HG02840 (cell line): ENCODE measurements around the gene SH3PXD2A.
"Not testable (repeated sequence)": the region's sequence is repeated elsewhere in the genome, so short reads cannot be mapped to it uniquely, and the experiment has no call there.

Source experiments
- ATAC-seq: cut with Tn5 transposase; IDR thresholded peaks from one replicate; pipeline ENCODE4 v1.9.1; 2021; ENCODE audit warnings: mild to moderate bottlenecking, moderate library complexity, moderate number of reproducible peaks; ENCODE audit not compliant: unreplicated experiment, low FRiP score

The SH3PXD2A gene

DNA sequence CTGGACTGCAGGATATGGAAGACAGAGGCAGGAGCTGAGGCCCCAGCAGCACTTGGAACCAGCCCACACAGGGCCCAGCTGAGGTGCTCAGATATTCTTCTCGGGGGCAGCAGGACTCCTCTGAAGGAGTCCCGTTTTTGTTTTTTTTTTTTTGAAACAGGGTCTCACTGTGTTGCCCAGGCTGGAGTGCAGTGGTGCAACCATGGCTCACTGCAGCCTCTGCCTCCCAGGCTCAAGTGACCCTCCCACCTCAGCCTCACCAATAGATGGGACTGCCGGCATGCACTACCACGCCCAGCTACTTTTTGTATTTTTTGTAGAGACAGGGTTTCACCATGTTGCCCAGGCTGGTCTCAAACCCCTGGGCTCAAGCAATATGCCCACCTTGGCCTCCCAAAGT lies 124.3 kb downstream of the SH3PXD2A start:
- not testable (repeated sequence) for ATAC-seq

DNA sequence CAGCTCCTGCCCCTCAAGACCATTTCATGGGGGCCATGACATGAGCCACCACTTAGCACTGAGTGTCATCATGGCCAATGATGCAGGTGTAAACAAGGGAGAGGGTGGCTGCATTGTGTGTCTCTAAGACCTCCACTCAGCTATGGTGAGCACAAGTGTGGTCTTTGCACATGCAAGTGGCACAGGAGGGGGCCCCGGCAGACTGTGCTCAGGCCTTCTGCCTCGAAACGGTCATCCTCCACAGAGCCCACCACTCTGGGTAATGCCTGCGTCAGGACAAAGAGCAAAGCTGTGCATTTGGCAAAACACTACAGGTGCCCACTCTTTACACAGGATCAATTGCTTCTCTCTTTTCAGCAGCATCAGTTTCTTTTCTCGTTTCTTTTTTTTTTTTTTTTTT lies 125.5 kb downstream of the SH3PXD2A start:
- ATAC-seq, result no peak

DNA sequence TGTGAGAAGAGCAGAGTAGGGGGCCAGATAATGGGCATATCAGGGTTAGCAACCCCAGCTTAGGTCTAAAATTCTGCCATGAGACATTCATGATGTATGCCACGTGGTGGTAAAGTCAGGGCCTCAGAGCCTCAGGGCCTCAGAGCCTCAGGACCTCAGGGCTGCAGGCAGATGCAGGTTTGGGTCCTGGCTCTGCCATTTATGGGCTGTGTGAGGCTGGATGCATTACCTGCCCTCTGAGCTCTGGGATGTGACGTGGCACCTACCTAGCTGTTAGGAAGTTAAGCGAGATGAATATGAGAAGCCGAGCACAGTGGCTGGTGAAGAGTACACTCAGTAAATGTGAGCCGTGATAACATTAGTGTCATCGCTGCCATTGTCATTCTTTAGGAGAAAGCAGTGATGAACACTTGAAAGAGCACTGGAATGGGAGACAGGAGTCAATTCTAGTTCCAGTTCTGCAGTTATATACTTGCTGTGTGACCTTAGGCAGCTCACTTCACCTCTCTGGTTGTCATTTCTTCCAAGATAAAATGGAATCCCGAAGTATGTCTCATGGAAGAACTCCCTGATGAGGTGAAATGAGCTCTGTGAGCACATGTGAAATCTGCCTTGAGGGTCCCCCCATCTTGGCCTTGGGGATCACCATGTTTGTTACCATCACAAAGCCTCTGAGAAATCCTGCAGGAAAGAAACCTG lies 127.2 kb downstream of the SH3PXD2A start:
- ATAC-seq, result no peak

DNA sequence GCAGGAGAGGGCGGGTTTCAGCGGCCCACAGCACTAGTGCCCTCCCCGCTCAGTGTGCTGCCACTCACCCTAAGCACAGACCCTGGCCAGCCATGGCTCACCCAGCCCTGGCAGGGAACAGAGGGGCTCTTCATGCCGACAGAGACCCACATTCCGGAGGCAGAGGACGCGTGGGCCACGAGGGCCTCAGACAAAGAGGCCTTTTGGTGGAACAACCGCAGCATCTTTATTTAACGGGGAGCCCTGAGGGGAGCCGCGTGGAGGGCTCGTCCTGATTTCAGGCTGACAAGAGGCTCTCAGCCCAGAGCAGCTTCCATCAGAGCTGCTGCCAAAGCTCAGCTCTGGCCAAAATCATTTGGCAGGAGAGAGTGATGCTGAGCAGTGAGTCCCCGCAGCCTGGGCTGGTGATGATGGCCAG lies 127.8 kb downstream of the SH3PXD2A start:
- ATAC-seq, result no peak

- no peak for ATAC-seq
Measured at GRCh38 chr10:103726637-103727036, 128.7 kb downstream of the SH3PXD2A start.

DNA sequence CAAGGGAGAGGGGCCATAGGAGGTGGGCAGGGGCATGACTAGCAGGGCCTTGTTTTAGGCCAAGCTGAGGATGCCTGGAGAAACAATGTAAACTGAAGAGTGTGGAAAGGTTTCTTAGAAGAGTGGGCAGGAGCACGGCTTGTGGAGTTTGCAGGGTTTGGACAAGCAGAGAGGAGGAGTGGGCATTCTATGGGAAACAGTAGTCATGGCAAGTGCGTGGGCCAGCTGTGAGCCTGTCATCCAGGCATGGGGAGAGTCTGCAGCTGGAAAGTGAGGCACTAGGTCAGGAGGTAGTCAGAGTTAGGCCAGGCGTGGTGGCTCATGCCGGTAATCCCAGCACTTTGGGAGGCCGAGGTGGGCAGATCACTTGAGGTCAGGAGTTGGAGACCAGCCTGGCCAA lies 130.1 kb downstream of the SH3PXD2A start:
- no peak for ATAC-seq

DNA sequence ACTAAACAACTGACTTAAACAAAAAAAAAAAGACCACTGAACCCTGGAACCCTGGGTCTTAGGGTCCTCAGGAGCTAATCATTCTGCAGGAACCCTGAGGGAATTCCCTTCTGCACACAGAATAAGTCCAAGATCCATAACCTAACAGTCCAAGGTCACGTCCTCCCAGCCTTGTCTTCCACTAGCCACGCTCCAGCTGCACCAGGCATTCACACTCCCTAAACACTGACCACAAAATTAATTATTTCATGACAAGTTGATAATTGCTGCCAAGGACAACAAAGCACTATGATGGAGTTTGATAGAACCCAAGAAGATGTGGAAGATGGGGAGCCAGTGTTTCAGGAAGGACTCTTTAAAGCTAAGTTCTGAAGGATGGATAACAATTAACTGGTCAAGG lies 130.6 kb downstream of the SH3PXD2A start:
- ATAC-seq, result no peak

DNA sequence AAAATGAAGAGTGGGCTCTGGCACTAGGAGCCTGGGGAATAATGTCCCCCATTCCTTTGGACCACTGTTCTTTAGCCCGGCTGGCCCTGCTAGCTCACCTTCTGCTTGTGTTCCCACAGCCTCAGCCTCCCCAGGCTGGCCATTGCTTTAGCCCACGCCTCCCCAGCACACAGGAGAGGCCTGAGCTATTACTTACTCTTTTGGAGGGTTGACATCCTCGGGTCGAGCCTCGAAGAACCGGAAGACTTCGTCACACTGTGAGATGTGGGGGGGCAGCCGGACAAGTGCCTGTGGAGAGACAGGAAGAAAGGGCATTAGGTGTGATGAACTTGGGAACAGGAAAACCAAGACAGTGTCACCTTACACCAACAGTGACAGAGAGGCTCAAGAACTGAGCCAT lies 131.3 kb downstream of the SH3PXD2A start:
- no peak for ATAC-seq

- ATAC-seq, result no peak
Measured at GRCh38 chr10:103723557-103723956, 131.8 kb downstream of the SH3PXD2A start.

GRCh38 chr10:103722632-103723031 lies 132.7 kb downstream of the SH3PXD2A start:
- no peak for ATAC-seq

DNA sequence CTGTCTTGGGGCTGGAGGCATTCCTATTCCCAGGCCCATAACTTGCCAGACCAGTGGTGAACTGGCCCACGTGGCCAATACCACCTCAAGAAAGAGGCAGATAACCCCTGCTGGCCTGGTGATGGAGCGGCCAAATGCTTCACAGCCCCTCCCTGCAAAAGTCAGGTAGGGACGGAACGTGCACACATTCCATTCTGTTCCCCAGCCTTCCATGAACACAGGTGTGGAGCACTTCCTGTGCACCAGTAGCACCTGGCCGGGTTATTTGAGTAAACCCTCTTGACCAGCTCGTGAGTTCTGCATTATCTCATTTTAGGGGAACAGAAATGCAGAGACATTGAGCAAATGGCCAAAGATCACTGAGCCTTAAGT lies 134.4 kb downstream of the SH3PXD2A start:
- no peak for ATAC-seq

GRCh38 chr10:103720328-103720963 lies 134.9 kb downstream of the SH3PXD2A start:
- no peak for ATAC-seq

- ATAC-seq, result no peak
Measured at GRCh38 chr10:103719036-103719435, 136.3 kb downstream of the SH3PXD2A start.

- ATAC-seq, result no peak
Measured at GRCh38 chr10:103718247-103718620, 137.1 kb downstream of the SH3PXD2A start.

GRCh38 chr10:103717341-103718246 lies 137.8 kb downstream of the SH3PXD2A start:
- ATAC-seq, result no peak

- ATAC-seq, result no peak
Measured at GRCh38 chr10:103716206-103717160, 138.9 kb downstream of the SH3PXD2A start.

DNA sequence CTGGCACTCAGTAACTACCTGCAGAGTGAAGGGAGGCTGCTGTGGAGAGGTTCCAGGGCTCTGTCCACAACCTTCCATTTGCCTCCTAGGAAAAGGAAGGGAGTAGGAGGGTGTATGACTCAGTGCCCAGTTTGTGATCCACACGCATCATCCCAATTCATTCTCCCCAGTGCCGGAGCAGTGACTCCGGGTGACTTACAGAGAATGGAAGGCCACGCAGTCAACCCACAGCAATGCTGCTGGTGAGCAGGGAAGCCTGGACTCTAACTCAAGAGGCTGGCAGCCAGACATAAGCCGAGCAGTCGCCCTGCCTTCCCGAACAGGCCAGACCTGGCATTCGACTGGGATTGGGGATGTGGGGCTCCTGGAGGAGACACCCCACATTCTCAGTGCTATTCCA lies 139.9 kb downstream of the SH3PXD2A start:
- ATAC-seq, result no peak

DNA sequence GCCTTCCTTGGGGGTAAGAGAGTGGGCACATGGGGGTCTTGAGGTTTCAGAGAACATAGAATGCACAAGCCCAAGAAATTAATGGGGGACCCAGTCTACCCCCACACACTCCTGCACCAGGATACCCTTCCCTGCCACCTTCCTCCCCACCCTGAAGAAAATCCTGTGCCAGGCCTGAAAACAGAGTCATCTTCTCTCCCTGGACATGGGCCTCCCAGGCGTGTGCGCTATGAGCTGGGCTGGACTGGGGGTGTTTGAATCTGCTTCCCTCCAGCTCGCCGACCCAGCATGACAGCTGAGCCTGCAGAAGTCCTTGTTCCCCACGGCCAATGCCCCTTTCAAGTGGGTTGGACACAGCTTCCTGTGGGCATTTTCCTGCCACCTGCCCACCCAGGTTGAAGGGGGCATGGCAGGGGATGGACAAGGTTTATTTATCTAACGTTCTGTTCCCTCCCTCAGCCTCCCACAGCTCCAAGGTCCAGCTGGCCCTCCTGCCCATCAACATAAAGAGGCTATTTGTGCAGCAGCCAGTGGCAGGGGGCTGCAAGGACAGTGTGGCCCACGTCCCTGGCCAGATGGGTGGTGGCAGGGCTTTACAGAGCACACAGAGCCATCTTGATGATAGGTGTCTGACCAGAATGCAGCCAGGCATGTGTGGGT lies 141.0 kb downstream of the SH3PXD2A start:
- no peak for ATAC-seq

DNA sequence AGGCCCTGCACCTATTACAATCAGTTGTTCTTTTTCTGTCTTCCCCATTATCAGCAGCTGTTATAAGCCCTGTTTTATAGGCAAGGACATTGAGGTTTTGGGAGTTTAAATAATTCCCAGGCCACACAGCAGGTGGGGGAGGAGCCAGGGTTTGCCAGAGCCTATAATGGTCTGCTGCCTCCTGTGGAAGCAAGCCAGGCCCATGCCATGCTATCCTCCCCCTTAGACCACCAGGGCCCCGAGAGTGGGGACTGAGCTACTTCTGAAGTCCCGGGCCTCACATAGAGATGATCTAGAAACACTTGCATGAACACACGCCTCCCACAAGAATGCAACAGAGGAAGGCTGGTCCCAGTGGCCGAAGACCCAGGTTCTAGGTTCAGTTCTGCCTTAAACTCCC lies 141.7 kb downstream of the SH3PXD2A start:
- ATAC-seq, result no peak
